ENCODE data around the gene ADM2.
A peak's percentile ranks its signal among the peaks of the same experiment; 100 is the strongest.
"Not testable (repeated sequence)": the region's sequence is repeated elsewhere in the genome, so short reads cannot be mapped to it uniquely, and the experiment has no call there.

ADM2 gene

GRCh38 chr22:50507991-50508884 lies 26.9 kb downstream of the ADM2 start, which contains the start of gene NCAPH2:
Gene NCAPH2 (plus strand): TSS chr22:50508224. CDS start chr22:50508338, 114 bp downstream.
- peak; percentile 97 for DNase-seq

- DNase-seq, result no peak
These were observed 27.6 kb downstream of the ADM2 start for GRCh38 chr22:50508897-50509296.

GRCh38 chr22:50513175-50513574 lies 31.8 kb downstream of the ADM2 start:
- DNase-seq, result no peak

- DNase-seq, result no peak
These were observed 34.7 kb downstream of the ADM2 start for GRCh38 chr22:50516068-50516467.

- DNase-seq, result no peak
These were observed 35.5 kb downstream of the ADM2 start for GRCh38 chr22:50516891-50517290.

- DNase-seq, result no peak
These were observed 36.3 kb downstream of the ADM2 start for GRCh38 chr22:50517495-50518260.

- no peak for DNase-seq
These were observed 37.3 kb downstream of the ADM2 start for GRCh38 chr22:50518606-50519005.

GRCh38 chr22:50519151-50519550 lies 37.8 kb downstream of the ADM2 start:
- DNase-seq, result no peak

GRCh38 chr22:50520184-50520583 lies 38.8 kb downstream of the ADM2 start:
- not testable (repeated sequence) for DNase-seq

- DNase-seq, result no peak
These were observed 39.6 kb downstream of the ADM2 start for GRCh38 chr22:50520826-50521453.

GRCh38 chr22:50521710-50522109 lies 40.4 kb downstream of the ADM2 start:
- DNase-seq, result no peak

- DNase-seq, result no peak
These were observed 41.0 kb downstream of the ADM2 start for GRCh38 chr22:50522208-50522805.

GRCh38 chr22:50522806-50523438 lies 41.6 kb downstream of the ADM2 start:
- DNase-seq, result no peak

- no peak for DNase-seq
These were observed 42.1 kb downstream of the ADM2 start for GRCh38 chr22:50523458-50523805.

GRCh38 chr22:50523806-50524675 lies 42.7 kb downstream of the ADM2 start:
- no peak for DNase-seq

- no peak for DNase-seq
These were observed 43.3 kb downstream of the ADM2 start for GRCh38 chr22:50524676-50525103.

- DNase-seq, result peak; percentile 99
These were observed 43.9 kb downstream of the ADM2 start, which contains the start of gene SCO2 for GRCh38 chr22:50525104-50525857. Gene SCO2 (minus strand): TSS chr22:50525598. CDS start chr22:50524411, 1,187 bp downstream.

GRCh38 chr22:50525858-50526107 lies 44.4 kb downstream of the ADM2 start:
- DNase-seq, result no peak

GRCh38 chr22:50526108-50526833 lies 44.9 kb downstream of the ADM2 start:
- peak; percentile 85 for DNase-seq
